ENCODE measurements around the gene FBXO33.

The FBXO33 gene

GRCh38 chr14:39432619-39433451, 602 bp upstream of the FBXO33 start:
- Histone ChIP-seq H3K27ac (ENCODE audit: low read depth, low read length, poor library complexity, severe bottlenecking) (peak overlapping the region; percentile 70), H4K20me1 (ENCODE audit: insufficient read depth, low read length) (no peaks in the 10 kb centered on the region), H3K27me3 (ENCODE audit: insufficient read depth, low read length) (no peaks in the 10 kb centered on the region), H3K4me3 (ENCODE audit: low read depth, low read length, poor library complexity, severe bottlenecking) (peak overlapping the region; percentile 62), H3K4me2 (ENCODE audit: low read length) (peak overlapping the region; percentile 72), H2AFZ (ENCODE audit: low read length) (no peak overlapping the region), H3K79me2 (ENCODE audit: insufficient read depth, low read length) (peaks cover 34% of the 10 kb centered on the region), H3K4me1 (ENCODE audit: insufficient read depth, low read length, severe bottlenecking) (peaks cover 39% of the 10 kb centered on the region), H3K36me3 (ENCODE audit: insufficient read depth, low read length) (no peaks in the 10 kb centered on the region), H3K9ac (ENCODE audit: low read length) (peak overlapping the region; percentile 57), H3F3A (ENCODE audit: insufficient read depth, low read length) (no peaks in the 10 kb centered on the region), H3K9me3 (ENCODE audit: low read length) (no peaks in the 10 kb centered on the region), H3K9me2 (ENCODE audit: low read depth, low read length) (no peaks in the 10 kb centered on the region)
- no peak for TF ChIP-seq EZH2 (IDR thresholded peaks at IDR 0.05; ENCODE audit: borderline replicate concordance, low read length)
- TF ChIP-seq CTCF (IDR thresholded peaks at IDR 0.05; ENCODE audit: low read length), result no peak

DNA sequence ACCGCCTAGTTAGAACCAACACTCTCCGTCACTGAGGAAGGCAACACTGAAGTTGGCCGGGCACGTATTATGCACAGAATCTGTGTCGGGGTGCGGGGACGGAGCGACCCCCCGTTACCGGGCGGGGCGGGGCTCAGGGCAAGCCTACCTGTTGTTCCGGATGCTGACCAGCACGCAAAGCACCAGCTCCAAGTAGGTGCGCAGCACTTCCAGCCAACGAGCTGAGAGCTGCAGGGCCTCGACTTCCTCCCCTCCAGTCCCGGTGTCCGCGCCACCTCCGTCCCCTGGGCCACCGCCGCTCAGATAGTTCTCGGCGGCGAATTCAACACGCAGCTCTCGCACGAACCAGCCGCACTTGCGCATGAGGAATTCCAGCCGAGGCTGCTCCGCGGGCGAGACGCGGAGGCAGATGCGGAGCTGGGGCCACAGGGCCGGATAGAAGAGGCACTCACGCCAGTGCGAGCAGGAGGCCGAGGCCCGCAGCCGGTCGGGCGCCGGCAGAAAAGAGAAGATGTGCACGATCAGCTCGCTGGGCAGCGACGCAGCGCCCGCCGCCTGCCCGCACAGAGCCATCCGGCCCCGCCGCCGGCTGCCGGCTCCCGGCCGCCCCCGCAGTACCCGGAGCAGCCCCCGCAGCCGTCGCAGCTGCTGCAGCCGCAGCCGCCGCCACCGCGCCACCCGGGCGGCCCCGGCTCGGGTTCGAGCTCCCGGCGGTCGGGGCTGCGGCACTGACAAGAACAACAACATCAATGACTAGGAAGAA, 636 bp downstream of the FBXO33 start:
- H3F3A ChIP-seq (ENCODE audit: insufficient read depth, low read length), result no peaks in the 10 kb centered on the region
- H3K27ac ChIP-seq (ENCODE audit: low read depth, low read length, poor library complexity, severe bottlenecking), result peak overlapping the region; percentile 90
- no peaks in the 10 kb centered on the region for H3K9me2 ChIP-seq (ENCODE audit: low read depth, low read length)
- no peaks in the 10 kb centered on the region for H4K20me1 ChIP-seq (ENCODE audit: insufficient read depth, low read length)
- H3K4me1 ChIP-seq (ENCODE audit: insufficient read depth, low read length, severe bottlenecking), result peaks cover 45% of the 10 kb centered on the region
- H3K4me2 ChIP-seq (ENCODE audit: low read length), result peak overlapping the region; percentile 90
- peak overlapping the region; percentile 69 for H3K9ac ChIP-seq (ENCODE audit: low read length)
- no peaks in the 10 kb centered on the region for H3K9me3 ChIP-seq (ENCODE audit: low read length)
- no peaks in the 10 kb centered on the region for H3K27me3 ChIP-seq (ENCODE audit: insufficient read depth, low read length)
- peaks cover 46% of the 10 kb centered on the region for H3K79me2 ChIP-seq (ENCODE audit: insufficient read depth, low read length)
- H3K36me3 ChIP-seq (ENCODE audit: insufficient read depth, low read length), result no peaks in the 10 kb centered on the region
- no peak for TF ChIP-seq EZH2 (IDR thresholded peaks at IDR 0.05; ENCODE audit: borderline replicate concordance, low read length)
- no peak for TF ChIP-seq CTCF (IDR thresholded peaks at IDR 0.05; ENCODE audit: low read length)
- peak overlapping the region; percentile 96 for H3K4me3 ChIP-seq (ENCODE audit: low read depth, low read length, poor library complexity, severe bottlenecking)
- H2AFZ ChIP-seq (ENCODE audit: low read length), result no peak overlapping the region

- TF ChIP-seq EZH2 (IDR thresholded peaks at IDR 0.05; ENCODE audit: borderline replicate concordance, low read length) (no peak), CTCF (IDR thresholded peaks at IDR 0.05; ENCODE audit: low read length) (no peak)
- Histone ChIP-seq H3F3A (ENCODE audit: insufficient read depth, low read length) (no peaks in the 10 kb centered on the region), H3K4me1 (ENCODE audit: insufficient read depth, low read length, severe bottlenecking) (peaks cover 51% of the 10 kb centered on the region), H3K27ac (ENCODE audit: low read depth, low read length, poor library complexity, severe bottlenecking) (peak overlapping the region; percentile 75), H3K4me2 (ENCODE audit: low read length) (peak overlapping the region; percentile 90), H3K9me2 (ENCODE audit: low read depth, low read length) (no peaks in the 10 kb centered on the region), H3K9ac (ENCODE audit: low read length) (peak overlapping the region; percentile 69), H3K36me3 (ENCODE audit: insufficient read depth, low read length) (no peaks in the 10 kb centered on the region), H3K4me3 (ENCODE audit: low read depth, low read length, poor library complexity, severe bottlenecking) (peak overlapping the region; percentile 96), H4K20me1 (ENCODE audit: insufficient read depth, low read length) (no peaks in the 10 kb centered on the region), H2AFZ (ENCODE audit: low read length) (no peak overlapping the region), H3K27me3 (ENCODE audit: insufficient read depth, low read length) (no peaks in the 10 kb centered on the region), H3K79me2 (ENCODE audit: insufficient read depth, low read length) (peaks cover 53% of the 10 kb centered on the region), H3K9me3 (ENCODE audit: low read length) (no peaks in the 10 kb centered on the region)
These were observed 1.3 kb downstream of the FBXO33 start for GRCh38 chr14:39430762-39431415.

Measured in OCI-LY1 (cell line).